Adipocyte (in vitro differentiated cells): Measurements from ENCODE around the gene HSDL1.

Experiments
- DNase-seq: peaks from one replicate; pipeline ENCODE4 v3.0.0-alpha.2; 2015; ENCODE audit warnings: low read depth
- H3K27me3 ChIP-seq: replicated peaks from 2 replicates; pipeline ENCODE4 v1.7.0; 2013; ENCODE audit warnings: mild to moderate bottlenecking, low read length, moderate library complexity; ENCODE audit not compliant: control insufficient read depth, insufficient read depth
- H3K36me3 ChIP-seq: 2 replicates; pipeline ENCODE4 v1.7.0; 2013; ENCODE audit warnings: low read length, mild to moderate bottlenecking, moderate library complexity; ENCODE audit not compliant: control insufficient read depth, insufficient read depth, severe bottlenecking
- H3K4me1 ChIP-seq: 2 replicates; pipeline ENCODE4 v1.7.0; 2013; ENCODE audit warnings: mild to moderate bottlenecking, low read length, moderate library complexity; ENCODE audit not compliant: control insufficient read depth, insufficient read depth
- H3K4me3 ChIP-seq: 2 replicates; pipeline ENCODE4 v1.7.0; 2013; ENCODE audit warnings: mild to moderate bottlenecking, low read length, moderate library complexity
- H3K9ac ChIP-seq: 2 replicates; pipeline ENCODE4 v1.7.0; 2013; ENCODE audit warnings: mild to moderate bottlenecking, low read length, moderate library complexity
- H3K9me3 ChIP-seq: 2 replicates; pipeline ENCODE4 v1.7.0; 2013; ENCODE audit warnings: mild to moderate bottlenecking, low read length, moderate library complexity; ENCODE audit not compliant: control insufficient read depth

HSDL1 gene

DNA sequence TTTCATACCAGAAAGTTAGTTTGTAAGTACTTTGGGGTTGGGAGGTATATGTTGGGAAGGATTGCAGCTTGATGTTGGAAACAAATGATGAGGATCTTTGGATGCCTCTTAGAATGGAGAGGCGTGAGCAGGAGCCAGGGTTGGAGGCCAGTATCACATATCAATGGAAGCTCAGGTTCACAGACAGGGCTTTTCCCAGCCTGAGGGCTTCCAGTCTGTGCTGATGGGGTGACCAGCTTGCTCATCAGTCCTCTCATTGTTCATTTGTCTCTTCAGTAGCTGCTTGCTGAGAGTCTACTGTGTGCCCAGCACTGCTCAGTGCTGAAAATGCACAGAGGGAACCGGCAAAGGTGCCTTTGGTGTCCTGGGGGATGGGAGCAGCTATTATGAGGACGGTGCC is 5.9 kb upstream of the HSDL1 start:
- no peaks in the 10 kb centered on the region for H3K4me1 ChIP-seq
- H3K9ac ChIP-seq: no peak overlapping the region
- no peak for DNase-seq

DNA sequence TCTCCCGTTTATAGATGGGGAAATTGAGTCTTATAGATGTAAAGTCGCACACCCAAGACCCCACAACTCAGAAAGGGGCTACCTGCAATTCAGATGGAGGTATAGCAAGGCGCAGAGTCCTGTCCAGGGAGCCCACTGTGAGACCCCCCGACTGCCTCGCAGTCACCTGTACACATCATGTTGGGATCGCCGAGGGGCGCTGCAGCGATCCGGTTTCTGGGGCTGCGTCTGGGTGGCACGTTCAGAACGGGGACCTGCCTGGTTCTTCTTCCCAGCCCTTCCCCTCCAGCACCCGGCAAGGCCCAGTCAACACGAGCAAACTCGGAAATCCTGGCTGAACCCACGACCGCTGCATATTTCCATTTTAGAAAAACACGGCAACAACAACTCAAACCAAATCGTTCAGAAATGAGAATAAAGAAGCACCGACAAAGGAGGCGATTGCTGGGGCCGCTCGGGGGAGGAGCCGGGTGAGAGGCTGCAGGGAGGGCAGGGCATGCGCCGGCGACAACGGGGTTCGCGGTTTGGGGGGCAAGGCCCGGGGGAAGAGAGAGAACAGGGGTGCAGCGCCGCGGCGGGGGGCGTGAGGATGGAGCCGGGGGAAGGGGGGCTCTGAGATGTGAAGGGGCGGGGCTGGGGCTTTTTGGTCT is 643 bp downstream of the HSDL1 start:
- DNase-seq: peak; percentile 59
- H3K9ac ChIP-seq: peak overlapping the region; percentile 88
- H3K27me3 ChIP-seq: peaks cover 10% of the 10 kb centered on the region
- H3K36me3 ChIP-seq: no peaks in the 10 kb centered on the region
- peak overlapping the region; percentile 93 for H3K4me3 ChIP-seq
- no peaks in the 10 kb centered on the region for H3K9me3 ChIP-seq
- H3K4me1 ChIP-seq: peaks cover 6% of the 10 kb centered on the region

More for the DNA sequence above, 5.9 kb upstream of the HSDL1 start:
- Histone ChIP-seq H3K27me3 (peaks cover 14% of the 10 kb centered on the region), H3K36me3 (no peaks in the 10 kb centered on the region), H3K9me3 (peaks cover 2% of the 10 kb centered on the region), H3K4me3 (no peak overlapping the region)

DNA sequence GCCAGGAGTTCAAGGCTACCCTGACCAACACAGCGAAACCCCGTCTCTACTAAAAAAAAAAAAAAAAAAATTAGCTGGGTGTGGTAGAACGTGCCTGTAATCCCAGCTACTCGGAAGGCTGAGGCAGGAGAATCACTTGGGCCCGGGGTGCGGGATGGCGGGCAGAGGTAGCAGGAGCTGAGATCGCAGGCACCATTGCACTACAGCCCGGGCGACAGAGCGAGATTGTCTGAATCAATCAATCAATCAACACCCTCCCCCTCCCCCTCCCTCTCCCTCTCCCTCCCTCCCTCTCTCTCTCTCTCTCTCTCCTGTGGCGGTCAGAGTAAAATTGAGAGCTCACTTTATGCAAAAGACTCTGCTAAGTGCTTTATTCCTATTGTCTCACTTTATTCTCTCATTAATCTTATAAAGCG is 1.2 kb downstream of the HSDL1 start:
- Histone ChIP-seq H3K4me1 (peaks cover 10% of the 10 kb centered on the region), H3K9me3 (no peaks in the 10 kb centered on the region), H3K36me3 (no peaks in the 10 kb centered on the region), H3K9ac (peak overlapping the region; percentile 88), H3K4me3 (peak overlapping the region; percentile 93), H3K27me3 (peaks cover 10% of the 10 kb centered on the region)
- DNase-seq: peak; percentile 29

DNA sequence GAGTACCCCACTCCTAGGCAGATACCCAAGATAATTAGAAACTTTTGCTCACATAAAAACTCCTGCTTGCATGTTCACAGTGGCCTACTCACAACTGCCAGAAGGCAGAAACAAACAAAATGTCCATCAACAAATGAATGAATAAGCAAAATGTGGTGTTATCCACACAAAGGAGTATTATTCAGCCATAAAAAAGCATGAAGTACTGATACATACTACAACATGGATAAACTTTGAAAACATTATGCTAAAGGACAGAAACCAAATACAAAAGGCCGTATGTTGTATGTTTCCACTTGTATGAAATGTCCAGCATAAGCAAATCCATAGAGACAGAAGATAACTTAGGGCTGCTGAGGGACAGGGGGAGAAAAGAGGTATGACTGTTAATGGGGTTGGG is 1.9 kb downstream of the HSDL1 start:
- Histone ChIP-seq H3K27me3 (peaks cover 10% of the 10 kb centered on the region), H3K4me3 (no peak overlapping the region)

DNA sequence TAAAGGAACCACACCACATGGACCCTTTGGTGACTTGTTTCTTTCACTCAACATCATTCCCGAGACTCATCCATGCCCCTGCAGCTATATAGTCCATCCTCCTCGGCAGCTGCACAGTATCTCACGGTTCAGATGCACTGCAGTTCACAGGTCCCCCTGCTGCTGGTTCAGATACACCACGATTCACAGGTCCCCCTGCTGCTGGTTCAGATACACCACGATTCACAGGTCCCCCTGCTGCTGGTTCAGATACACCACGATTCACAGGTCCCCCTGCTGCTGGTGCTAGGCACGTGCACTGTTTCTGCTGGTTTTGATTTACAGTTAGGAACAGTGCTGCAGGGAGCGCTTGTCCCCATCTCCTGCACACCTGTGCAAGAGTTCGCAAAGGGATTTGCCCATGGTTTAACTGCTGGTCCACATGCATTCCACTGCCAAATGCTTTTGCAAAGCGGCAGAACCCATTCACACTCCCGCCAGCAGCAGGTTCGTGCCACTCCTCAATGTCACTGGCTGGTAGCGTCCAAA is 3.8 kb downstream of the HSDL1 start:
- Histone ChIP-seq H3K4me3 (no peak overlapping the region), H3K4me1 (peaks cover 14% of the 10 kb centered on the region)

More for the DNA sequence above, 1.9 kb downstream of the HSDL1 start:
- no peak for DNase-seq
- H3K9me3 ChIP-seq: no peaks in the 10 kb centered on the region
- H3K36me3 ChIP-seq: no peaks in the 10 kb centered on the region
- peaks cover 14% of the 10 kb centered on the region for H3K4me1 ChIP-seq
- no peak overlapping the region for H3K9ac ChIP-seq

DNA sequence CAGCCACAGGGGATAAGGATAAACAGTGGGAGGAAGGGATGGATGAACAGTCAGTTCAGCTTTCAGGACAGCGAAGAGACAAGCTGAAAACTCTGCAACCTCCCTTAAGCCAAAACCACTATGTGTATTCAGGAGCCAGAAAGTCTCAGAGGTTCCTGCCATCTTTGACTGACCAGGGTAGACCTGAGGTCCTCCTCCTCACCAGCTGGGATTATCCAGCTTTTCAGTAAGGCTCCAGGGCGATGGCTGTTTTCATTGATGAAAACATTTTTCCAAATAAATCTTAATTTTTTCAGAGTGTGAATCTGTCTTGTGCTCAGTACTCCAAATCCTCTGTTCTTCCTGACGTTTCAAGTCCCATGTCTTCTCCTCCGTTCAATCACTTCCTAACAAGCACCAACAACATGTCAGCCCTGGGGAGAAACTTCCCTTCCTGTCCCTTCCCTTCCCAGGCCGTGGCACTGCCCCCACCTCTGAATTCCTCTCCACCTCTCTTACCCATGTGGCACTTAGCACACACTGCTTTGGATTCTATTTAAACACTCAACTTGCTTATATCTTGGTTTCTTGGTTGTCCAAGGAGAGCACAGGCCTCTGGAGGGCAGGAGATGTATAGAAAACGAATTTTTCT is 5.2 kb downstream of the HSDL1 start:
- no peaks in the 10 kb centered on the region for H3K27me3 ChIP-seq
- no peak overlapping the region for H3K9ac ChIP-seq
- DNase-seq: no peak
- H3K4me1 ChIP-seq: peaks cover 14% of the 10 kb centered on the region
- no peak overlapping the region for H3K4me3 ChIP-seq
- H3K9me3 ChIP-seq: no peaks in the 10 kb centered on the region
- H3K36me3 ChIP-seq: no peaks in the 10 kb centered on the region

More for the DNA sequence above, 3.8 kb downstream of the HSDL1 start:
- Histone ChIP-seq H3K36me3 (no peaks in the 10 kb centered on the region), H3K27me3 (peaks cover 2% of the 10 kb centered on the region), H3K9ac (no peak overlapping the region), H3K9me3 (no peaks in the 10 kb centered on the region)
- DNase-seq: no peak

DNA sequence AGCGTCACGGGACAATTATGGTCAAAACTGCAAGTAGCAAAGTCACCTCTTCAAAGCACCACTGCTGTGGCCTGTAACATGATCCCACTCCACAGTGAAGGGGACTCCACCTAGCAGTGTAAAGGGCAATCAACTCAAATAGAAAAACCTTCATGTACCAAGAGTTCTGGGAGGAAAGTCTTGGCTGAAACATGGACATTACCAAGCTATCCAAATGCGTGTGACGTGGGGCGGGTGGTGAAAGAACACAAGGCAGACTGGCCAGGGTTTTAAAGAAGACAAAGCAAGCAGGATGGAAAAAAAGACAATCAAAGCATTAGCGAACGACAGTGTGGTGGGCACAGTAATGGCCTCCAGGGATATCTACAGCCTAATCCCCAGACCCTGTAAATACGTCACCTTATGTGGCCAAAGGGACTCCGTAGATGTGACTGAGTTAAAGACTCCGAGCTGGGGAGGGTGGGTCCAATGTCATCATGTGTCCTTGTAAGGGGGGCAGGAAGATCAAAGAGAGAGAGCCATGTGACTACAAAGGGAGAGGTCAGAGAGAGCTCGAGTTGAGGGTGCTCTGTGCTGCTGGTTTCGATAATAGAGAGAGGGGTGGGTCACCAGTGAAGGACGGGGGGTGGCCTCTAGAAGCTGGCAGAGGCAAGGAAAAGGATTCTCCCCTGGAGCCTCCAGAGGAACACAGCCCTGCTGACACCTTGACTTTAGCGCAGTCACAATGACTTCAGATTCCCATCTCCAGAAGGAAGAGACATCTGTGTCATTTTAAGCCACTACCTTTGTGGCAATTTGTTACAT is 6.0 kb downstream of the HSDL1 start:
- DNase-seq: peak; percentile 56
- Histone ChIP-seq H3K4me3 (no peak overlapping the region), H3K4me1 (peaks cover 11% of the 10 kb centered on the region), H3K36me3 (no peaks in the 10 kb centered on the region), H3K27me3 (no peaks in the 10 kb centered on the region), H3K9me3 (no peaks in the 10 kb centered on the region), H3K9ac (no peak overlapping the region)

DNA sequence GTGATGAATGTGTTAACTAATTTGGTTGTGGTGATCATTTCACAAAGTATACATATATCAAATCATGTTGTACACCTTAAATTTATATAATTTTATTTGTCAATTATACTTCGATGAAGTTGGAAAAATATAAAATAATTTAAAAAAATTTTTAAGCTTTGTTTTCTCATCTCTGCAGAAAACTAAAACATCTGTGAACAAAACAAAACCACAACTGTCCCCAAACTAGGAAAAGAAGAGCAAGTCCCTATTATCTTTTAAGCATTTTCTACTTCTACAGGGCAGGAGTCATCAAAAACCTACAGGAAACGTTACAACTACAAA is 6.5 kb downstream of the HSDL1 start:
- Histone ChIP-seq H3K9ac (no peak overlapping the region), H3K36me3 (no peaks in the 10 kb centered on the region), H3K4me1 (peaks cover 10% of the 10 kb centered on the region), H3K27me3 (no peaks in the 10 kb centered on the region), H3K9me3 (no peaks in the 10 kb centered on the region), H3K4me3 (no peak overlapping the region)
- DNase-seq: no peak

DNA sequence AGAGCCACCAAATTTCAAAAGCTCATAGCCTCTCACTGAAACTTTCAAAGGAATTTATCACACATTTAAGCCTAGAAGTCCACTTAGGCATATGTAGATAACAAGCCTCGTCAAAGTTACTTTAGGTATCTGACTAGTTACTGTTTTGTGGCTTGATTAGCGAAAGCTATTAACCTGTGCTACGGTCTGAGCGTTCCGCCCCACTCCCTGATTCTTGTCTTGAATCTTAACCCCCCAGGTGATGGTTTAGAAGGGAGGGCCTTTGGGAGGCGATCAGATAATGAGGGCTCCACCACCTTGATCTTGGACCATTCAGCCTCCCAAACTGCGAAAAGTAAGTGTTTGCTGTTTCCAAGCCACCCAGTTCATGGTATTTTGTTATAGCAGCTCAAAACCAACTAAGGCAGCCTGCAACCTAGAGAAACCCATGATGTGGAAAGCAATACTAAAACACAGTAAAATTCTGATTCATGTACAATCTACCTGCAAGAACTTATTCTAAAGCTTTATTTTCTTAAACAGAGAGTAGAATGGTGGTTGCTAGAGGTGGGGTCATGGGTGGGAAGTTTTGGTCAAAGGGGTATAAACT is 7.1 kb downstream of the HSDL1 start:
- H3K36me3 ChIP-seq: no peaks in the 10 kb centered on the region
- H3K9me3 ChIP-seq: no peaks in the 10 kb centered on the region
- H3K9ac ChIP-seq: no peak overlapping the region
- no peaks in the 10 kb centered on the region for H3K27me3 ChIP-seq
- no peak overlapping the region for H3K4me3 ChIP-seq
- H3K4me1 ChIP-seq: peaks cover 10% of the 10 kb centered on the region
- DNase-seq: no peak

DNA sequence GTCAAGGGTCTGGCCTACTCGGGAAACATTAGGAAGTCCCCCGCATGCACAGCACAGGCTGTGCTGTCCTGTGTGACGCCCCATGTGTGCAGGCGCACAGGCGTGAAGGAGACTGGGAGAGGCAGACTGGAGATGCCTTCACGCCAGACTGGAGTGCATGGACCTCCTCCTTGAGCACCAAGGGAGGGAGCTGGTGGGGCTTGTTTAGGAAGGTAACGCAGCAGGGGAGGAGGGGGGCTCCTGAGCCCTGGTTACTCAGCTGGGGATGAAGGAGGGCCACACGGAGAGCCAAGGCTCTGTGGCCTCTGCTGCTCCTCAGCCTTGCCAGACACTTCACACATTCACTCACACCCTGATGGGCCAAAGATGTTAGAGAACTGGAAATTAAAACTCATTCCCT is 7.7 kb downstream of the HSDL1 start:
- DNase-seq: no peak
- H3K4me3 ChIP-seq: no peak overlapping the region
- no peaks in the 10 kb centered on the region for H3K27me3 ChIP-seq
- H3K36me3 ChIP-seq: no peaks in the 10 kb centered on the region
- peaks cover 10% of the 10 kb centered on the region for H3K4me1 ChIP-seq
- H3K9me3 ChIP-seq: no peaks in the 10 kb centered on the region
- H3K9ac ChIP-seq: no peak overlapping the region
